22Rv1 (cell line): ENCODE data around the gene RPS19BP1.
A peak's percentile ranks its signal among the peaks of the same experiment; 100 is the strongest.

ENCODE experiments used
- ZFX ChIP-seq: fragments of 450-650 bp; IDR thresholded peaks from 2 replicates; pipeline ENCODE4 v1.6.1; 2017; ENCODE audit warnings: antibody characterized with exemption, borderline replicate concordance
- TF ChIP-seq, protein P1 (sequence below): fragments of 450-650 bp; IDR thresholded peaks from 2 replicates; pipeline ENCODE4 v1.5.1; 2017; ENCODE audit warnings: mild to moderate bottlenecking

DNA sequence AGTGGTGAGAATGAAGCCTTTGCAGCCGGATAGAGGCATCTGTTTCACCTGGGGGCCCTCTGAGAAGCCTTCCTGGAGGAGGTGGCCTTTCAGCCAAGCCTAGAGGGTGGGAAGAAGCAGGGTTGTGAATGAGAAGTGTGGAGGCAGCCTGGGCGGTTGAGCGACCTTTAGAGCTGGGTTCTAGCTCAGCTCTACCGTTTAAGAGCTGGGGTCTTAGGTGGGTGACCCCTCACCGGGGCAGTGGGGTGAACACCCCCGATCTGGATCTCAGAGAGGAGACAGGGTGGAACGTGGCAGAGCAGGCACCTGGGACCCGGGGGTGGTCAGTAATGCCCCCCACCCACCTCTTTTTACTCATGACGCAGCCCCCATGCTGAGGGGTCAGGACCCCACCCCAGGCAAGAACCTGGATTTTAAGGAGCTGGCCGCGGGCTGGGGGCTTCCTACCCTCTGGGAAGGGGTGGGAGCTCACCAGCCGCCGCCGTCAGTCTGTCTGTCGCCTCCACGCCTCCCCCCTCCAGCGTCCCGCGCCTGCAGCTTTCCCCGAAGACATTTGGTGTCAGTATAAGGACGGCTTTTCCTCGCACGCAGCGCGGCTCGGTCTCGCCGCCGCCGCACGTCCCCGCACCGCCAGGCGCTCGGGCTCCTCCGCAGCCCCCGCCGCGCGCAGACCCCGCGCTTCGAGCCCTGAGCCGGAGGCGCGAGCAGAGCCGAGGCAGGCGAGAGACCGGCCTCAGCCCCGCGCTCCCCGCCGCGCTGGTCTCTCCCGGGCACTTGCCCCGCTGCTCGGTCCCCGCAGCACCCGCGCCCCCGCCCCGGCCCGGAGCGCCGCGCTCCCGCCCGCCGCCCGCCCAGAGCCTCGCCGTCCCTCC, 24.7 kb upstream of the RPS19BP1 start:
- TF ChIP-seq, protein P1, sequence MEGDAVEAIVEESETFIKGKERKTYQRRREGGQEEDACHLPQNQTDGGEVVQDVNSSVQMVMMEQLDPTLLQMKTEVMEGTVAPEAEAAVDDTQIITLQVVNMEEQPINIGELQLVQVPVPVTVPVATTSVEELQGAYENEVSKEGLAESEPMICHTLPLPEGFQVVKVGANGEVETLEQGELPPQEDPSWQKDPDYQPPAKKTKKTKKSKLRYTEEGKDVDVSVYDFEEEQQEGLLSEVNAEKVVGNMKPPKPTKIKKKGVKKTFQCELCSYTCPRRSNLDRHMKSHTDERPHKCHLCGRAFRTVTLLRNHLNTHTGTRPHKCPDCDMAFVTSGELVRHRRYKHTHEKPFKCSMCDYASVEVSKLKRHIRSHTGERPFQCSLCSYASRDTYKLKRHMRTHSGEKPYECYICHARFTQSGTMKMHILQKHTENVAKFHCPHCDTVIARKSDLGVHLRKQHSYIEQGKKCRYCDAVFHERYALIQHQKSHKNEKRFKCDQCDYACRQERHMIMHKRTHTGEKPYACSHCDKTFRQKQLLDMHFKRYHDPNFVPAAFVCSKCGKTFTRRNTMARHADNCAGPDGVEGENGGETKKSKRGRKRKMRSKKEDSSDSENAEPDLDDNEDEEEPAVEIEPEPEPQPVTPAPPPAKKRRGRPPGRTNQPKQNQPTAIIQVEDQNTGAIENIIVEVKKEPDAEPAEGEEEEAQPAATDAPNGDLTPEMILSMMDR: peak; percentile 48
- TF ChIP-seq ZFX: no peak
